ENCODE measurements around the gene SH3GL1. TPM values are rescaled to one million over a fixed set of nuclear protein-coding genes. Genes with fewer than 3 reads are reported as not detected.

SH3GL1 gene
- total and polyA plus RNA-seq, 2 experiments from 2014 or later, result 73.1 to 89.5 TPM

GRCh38 chr19:4380254-4380727 lies 20.1 kb downstream of the SH3GL1 start:
- DNase-seq (ENCODE audit: low spot score) (no peak), ATAC-seq (no peak)
- peaks cover 42% of the 10 kb centered on the region for H4K20me1 ChIP-seq (replicated peaks; ENCODE audit: insufficient read depth)
- H3K27me3 ChIP-seq (ENCODE audit: insufficient read depth), result no peaks in the 10 kb centered on the region
- peaks cover 22% of the 10 kb centered on the region for H3K27me3 Mint-ChIP-seq (ENCODE audit: insufficient read depth, low read depth, poor library complexity)
- 0 out of 3 replicates have a peak, but pooled peaks cover 6% of the 10 kb centered on the region for H3K36me3 Mint-ChIP-seq (ENCODE audit: low read depth)
- H3K4me1 Mint-ChIP-seq, result peaks cover 44% of the 10 kb centered on the region
- TF ChIP-seq REST (IDR thresholded peaks at IDR 0.05; ENCODE audit: unreplicated experiment) (no peak), CTCF (conservative IDR thresholded peaks at IDR 0.05; ENCODE audit: low read depth in 2 of 2) (no peak), ZNF331 (CRISPR knock-in tag; IDR thresholded peaks at IDR 0.05; ENCODE audit: low read depth) (no peak)
- H3K9me3 Mint-ChIP-seq, result no peaks in the 10 kb centered on the region
- H3K4me3 ChIP-seq, result no peak overlapping the region
- H3K27ac ChIP-seq (ENCODE audit: low read depth), result no peak overlapping the region
- H3K4me2 ChIP-seq, result 0 out of 2 replicates have a peak overlapping the region, but pooled peaks have one; percentile 43
- no peaks in the 10 kb centered on the region for H3K36me3 ChIP-seq (ENCODE audit: insufficient read depth)
- peaks cover 19% of the 10 kb centered on the region for H3K4me1 ChIP-seq (ENCODE audit: insufficient read depth)
- no peak overlapping the region for H2AFZ ChIP-seq
- H3K79me2 ChIP-seq (replicated peaks; ENCODE audit: insufficient read depth), result peaks cover 85% of the 10 kb centered on the region
- 0 out of 2 replicates have a peak, but pooled peaks cover 5% of the 10 kb centered on the region for H3F3A ChIP-seq (replicated peaks; ENCODE audit: low read depth)
- no peaks in the 10 kb centered on the region for H3K9me2 ChIP-seq (ENCODE audit: insufficient read depth)
- H3K27ac Mint-ChIP-seq, result no peak overlapping the region
- no peak overlapping the region; the same call in 2 of the 3 replicates for H3K4me3 Mint-ChIP-seq

- Histone ChIP-seq H3K4me3 (no peak overlapping the region), H3K9me2 (ENCODE audit: insufficient read depth) (no peaks in the 10 kb centered on the region), H3K4me2 (0 out of 2 replicates have a peak overlapping the region, but pooled peaks have one; percentile 43), H3K4me1 (ENCODE audit: insufficient read depth) (peaks cover 26% of the 10 kb centered on the region), H3K27me3 (ENCODE audit: insufficient read depth) (no peaks in the 10 kb centered on the region), H3K27ac (ENCODE audit: low read depth) (no peak overlapping the region; the same call in 1 of the 2 replicates), H3F3A (replicated peaks; ENCODE audit: low read depth) (0 out of 2 replicates have a peak, but pooled peaks cover 9% of the 10 kb centered on the region), H2AFZ (no peak overlapping the region), H3K79me2 (replicated peaks; ENCODE audit: insufficient read depth) (peaks cover 84% of the 10 kb centered on the region), H4K20me1 (replicated peaks; ENCODE audit: insufficient read depth) (peaks cover 41% of the 10 kb centered on the region), H3K36me3 (ENCODE audit: insufficient read depth) (no peaks in the 10 kb centered on the region)
- no peak overlapping the region; the same call in 2 of the 3 replicates for H3K4me3 Mint-ChIP-seq
- DNase-seq (ENCODE audit: low spot score) (no peak), ATAC-seq (no peak)
- H3K9me3 Mint-ChIP-seq, result no peaks in the 10 kb centered on the region
- peaks cover 46% of the 10 kb centered on the region for H3K4me1 Mint-ChIP-seq
- peaks cover 22% of the 10 kb centered on the region for H3K27me3 Mint-ChIP-seq (ENCODE audit: insufficient read depth, low read depth, poor library complexity)
- no peak for TF ChIP-seq CTCF (conservative IDR thresholded peaks at IDR 0.05; ENCODE audit: low read depth in 2 of 2)
- H3K36me3 Mint-ChIP-seq (ENCODE audit: low read depth), result 0 out of 3 replicates have a peak, but pooled peaks cover 6% of the 10 kb centered on the region
- no peak overlapping the region for H3K27ac Mint-ChIP-seq
Measured at GRCh38 chr19:4379383-4380253, 20.7 kb downstream of the SH3GL1 start.
